ENCODE measurements around the gene L1CAM. TPM values are rescaled to one million over a fixed set of nuclear protein-coding genes. Genes with fewer than 3 reads are reported as not detected.

Gene L1CAM
- total and polyA plus RNA-seq, 9 of the 15 experiments (the other 6 are each of a cell fraction or from before 2014, with no cell fraction given), result 0.09 to 0.86 (median 0.26) TPM; not detected in 3

GRCh38 chrX:153875391-153876111, 10.4 kb downstream of the L1CAM start (continued):
- peak; percentile 100 for TF ChIP-seq ARID4B (CRISPR knock-in tag; IDR thresholded peaks at IDR 0.05)
- TF ChIP-seq RBM14 (IDR thresholded peaks at IDR 0.05; ENCODE audit: borderline replicate concordance, insufficient read depth, low read depth, low read length), result no peak
- TF ChIP-seq FOXK2 (conservative IDR thresholded peaks at IDR 0.05 in 1 of 2, IDR thresholded peaks at IDR 0.05 in 1 of 2; ENCODE audit: low read depth in 2 of 2), result no peak
- peak; percentile 87 for TF ChIP-seq ZNF431 (CRISPR knock-in tag; IDR thresholded peaks at IDR 0.05)
- TF ChIP-seq ZEB2 (IDR thresholded peaks at IDR 0.05), result no peak
- no peak for TF ChIP-seq RBM34 (IDR thresholded peaks at IDR 0.05; ENCODE audit: borderline replicate concordance, insufficient read depth, low read length)
- TF ChIP-seq, protein P1, sequence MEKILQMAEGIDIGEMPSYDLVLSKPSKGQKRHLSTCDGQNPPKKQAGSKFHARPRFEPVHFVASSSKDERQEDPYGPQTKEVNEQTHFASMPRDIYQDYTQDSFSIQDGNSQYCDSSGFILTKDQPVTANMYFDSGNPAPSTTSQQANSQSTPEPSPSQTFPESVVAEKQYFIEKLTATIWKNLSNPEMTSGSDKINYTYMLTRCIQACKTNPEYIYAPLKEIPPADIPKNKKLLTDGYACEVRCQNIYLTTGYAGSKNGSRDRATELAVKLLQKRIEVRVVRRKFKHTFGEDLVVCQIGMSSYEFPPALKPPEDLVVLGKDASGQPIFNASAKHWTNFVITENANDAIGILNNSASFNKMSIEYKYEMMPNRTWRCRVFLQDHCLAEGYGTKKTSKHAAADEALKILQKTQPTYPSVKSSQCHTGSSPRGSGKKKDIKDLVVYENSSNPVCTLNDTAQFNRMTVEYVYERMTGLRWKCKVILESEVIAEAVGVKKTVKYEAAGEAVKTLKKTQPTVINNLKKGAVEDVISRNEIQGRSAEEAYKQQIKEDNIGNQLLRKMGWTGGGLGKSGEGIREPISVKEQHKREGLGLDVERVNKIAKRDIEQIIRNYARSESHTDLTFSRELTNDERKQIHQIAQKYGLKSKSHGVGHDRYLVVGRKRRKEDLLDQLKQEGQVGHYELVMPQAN (IDR thresholded peaks at IDR 0.05; ENCODE audit: borderline replicate concordance), result peak; percentile 91
- no peak for TF ChIP-seq TSC22D4 (tag; IDR thresholded peaks at IDR 0.05)
- TF ChIP-seq RBBP5 (IDR thresholded peaks at IDR 0.05; ENCODE audit: borderline replicate concordance, insufficient read depth, low read length, poor library complexity, severe bottlenecking), result no peak
- TF ChIP-seq ZNF384 (IDR thresholded peaks at IDR 0.05; ENCODE audit: low read depth, low read length), result no peak
- TF ChIP-seq HIVEP1 (CRISPR knock-in tag; IDR thresholded peaks at IDR 0.05), result no peak
- no peak for TF ChIP-seq PPARD (CRISPR knock-in tag; IDR thresholded peaks at IDR 0.05)
- TF ChIP-seq EZH2 (IDR thresholded peaks at IDR 0.05; ENCODE audit: borderline replicate concordance, low read depth, low read length), result no peak
- no peak for TF ChIP-seq GATAD2A (IDR thresholded peaks at IDR 0.05)

Measured in K562 (cell line).